ENCODE data around the gene FAM13B. TPM values are rescaled to one million over a fixed set of nuclear protein-coding genes. Genes with fewer than 3 reads are reported as not detected.

FAM13B gene
- total and polyA plus RNA-seq, 9 of the 15 experiments (the other 6 are each of a cell fraction or from before 2014, with no cell fraction given) = 2.3 to 21.6 (median 14.1) TPM

DNA sequence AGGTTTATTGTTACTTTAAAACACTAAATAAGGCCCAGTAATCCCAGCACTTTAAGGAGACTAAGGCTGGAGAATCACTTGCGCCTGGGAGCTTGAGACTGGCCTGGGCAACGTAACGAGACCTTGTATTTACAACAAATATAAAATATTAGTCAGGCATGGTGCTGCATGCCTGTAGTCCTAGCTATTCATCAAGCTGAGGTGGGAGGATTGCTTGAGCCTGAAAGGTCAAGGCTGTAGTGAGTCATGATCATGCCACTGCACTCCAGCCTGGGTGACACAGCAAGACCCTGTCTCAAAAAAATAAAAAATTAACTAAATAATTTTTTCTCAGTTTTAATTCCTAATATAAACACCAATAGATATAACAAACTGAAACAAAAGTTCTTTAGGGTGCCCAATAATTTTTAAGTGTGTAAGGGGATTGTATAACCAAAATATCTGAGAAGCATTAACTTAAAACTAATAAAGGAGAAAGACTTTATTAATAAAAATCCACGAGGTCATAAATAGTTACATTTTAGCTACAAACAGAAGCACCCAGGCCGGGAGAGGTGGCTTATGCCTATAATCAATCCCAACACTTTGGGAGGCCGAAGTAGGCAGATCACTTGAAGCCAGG lies 32.7 kb downstream of the FAM13B start (continued):
- TF ChIP-seq CBX5 (IDR thresholded peaks at IDR 0.05; ENCODE audit: borderline replicate concordance, low read depth) (no peak), MTA1 (IDR thresholded peaks at IDR 0.05; ENCODE audit: borderline replicate concordance) (no peak), RB1 (IDR thresholded peaks at IDR 0.05; ENCODE audit: low read depth) (no peak), TBL1XR1 (IDR thresholded peaks at IDR 0.05; ENCODE audit: low read length in 2 of 2) (no peak), CHD1 (IDR thresholded peaks at IDR 0.05; ENCODE audit: low read length) (no peak), MEF2D (tag; conservative IDR thresholded peaks at IDR 0.05; ENCODE audit: low read depth) (no peak), SAFB2 (IDR thresholded peaks at IDR 0.05; ENCODE audit: borderline replicate concordance, low read depth, low read length, severe bottlenecking) (no peak), FOXJ2 (tag; IDR thresholded peaks at IDR 0.05) (no peak), CREM (IDR thresholded peaks at IDR 0.05; ENCODE audit: low read depth) (0 out of 2 replicates have a peak, but pooled peaks have one; percentile 16)
- TF ChIP-seq, protein P1, sequence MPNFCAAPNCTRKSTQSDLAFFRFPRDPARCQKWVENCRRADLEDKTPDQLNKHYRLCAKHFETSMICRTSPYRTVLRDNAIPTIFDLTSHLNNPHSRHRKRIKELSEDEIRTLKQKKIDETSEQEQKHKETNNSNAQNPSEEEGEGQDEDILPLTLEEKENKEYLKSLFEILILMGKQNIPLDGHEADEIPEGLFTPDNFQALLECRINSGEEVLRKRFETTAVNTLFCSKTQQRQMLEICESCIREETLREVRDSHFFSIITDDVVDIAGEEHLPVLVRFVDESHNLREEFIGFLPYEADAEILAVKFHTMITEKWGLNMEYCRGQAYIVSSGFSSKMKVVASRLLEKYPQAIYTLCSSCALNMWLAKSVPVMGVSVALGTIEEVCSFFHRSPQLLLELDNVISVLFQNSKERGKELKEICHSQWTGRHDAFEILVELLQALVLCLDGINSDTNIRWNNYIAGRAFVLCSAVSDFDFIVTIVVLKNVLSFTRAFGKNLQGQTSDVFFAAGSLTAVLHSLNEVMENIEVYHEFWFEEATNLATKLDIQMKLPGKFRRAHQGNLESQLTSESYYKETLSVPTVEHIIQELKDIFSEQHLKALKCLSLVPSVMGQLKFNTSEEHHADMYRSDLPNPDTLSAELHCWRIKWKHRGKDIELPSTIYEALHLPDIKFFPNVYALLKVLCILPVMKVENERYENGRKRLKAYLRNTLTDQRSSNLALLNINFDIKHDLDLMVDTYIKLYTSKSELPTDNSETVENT (CRISPR knock-in tag; IDR thresholded peaks at IDR 0.05) = no peak
- TF ChIP-seq, protein P2, sequence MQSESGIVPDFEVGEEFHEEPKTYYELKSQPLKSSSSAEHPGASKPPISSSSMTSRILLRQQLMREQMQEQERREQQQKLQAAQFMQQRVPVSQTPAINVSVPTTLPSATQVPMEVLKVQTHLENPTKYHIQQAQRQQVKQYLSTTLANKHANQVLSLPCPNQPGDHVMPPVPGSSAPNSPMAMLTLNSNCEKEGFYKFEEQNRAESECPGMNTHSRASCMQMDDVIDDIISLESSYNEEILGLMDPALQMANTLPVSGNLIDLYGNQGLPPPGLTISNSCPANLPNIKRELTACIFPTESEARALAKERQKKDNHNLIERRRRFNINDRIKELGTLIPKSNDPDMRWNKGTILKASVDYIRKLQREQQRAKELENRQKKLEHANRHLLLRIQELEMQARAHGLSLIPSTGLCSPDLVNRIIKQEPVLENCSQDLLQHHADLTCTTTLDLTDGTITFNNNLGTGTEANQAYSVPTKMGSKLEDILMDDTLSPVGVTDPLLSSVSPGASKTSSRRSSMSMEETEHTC (IDR thresholded peaks at IDR 0.05) = peak; percentile 82; the same call in 1 of the 2 replicates
- TF ChIP-seq, protein P3, sequence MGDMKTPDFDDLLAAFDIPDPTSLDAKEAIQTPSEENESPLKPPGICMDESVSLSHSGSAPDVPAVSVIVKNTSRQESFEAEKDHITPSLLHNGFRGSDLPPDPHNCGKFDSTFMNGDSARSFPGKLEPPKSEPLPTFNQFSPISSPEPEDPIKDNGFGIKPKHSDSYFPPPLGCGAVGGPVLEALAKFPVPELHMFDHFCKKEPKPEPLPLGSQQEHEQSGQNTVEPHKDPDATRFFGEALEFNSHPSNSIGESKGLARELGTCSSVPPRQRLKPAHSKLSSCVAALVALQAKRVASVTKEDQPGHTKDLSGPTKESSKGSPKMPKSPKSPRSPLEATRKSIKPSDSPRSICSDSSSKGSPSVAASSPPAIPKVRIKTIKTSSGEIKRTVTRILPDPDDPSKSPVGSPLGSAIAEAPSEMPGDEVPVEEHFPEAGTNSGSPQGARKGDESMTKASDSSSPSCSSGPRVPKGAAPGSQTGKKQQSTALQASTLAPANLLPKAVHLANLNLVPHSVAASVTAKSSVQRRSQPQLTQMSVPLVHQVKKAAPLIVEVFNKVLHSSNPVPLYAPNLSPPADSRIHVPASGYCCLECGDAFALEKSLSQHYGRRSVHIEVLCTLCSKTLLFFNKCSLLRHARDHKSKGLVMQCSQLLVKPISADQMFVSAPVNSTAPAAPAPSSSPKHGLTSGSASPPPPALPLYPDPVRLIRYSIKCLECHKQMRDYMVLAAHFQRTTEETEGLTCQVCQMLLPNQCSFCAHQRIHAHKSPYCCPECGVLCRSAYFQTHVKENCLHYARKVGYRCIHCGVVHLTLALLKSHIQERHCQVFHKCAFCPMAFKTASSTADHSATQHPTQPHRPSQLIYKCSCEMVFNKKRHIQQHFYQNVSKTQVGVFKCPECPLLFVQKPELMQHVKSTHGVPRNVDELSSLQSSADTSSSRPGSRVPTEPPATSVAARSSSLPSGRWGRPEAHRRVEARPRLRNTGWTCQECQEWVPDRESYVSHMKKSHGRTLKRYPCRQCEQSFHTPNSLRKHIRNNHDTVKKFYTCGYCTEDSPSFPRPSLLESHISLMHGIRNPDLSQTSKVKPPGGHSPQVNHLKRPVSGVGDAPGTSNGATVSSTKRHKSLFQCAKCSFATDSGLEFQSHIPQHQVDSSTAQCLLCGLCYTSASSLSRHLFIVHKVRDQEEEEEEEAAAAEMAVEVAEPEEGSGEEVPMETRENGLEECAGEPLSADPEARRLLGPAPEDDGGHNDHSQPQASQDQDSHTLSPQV (IDR thresholded peaks at IDR 0.05) = peak; percentile 94
